Posterior vena cava (tissue), 2 donors: ENCODE results near the gene ATOH8. TPM values are rescaled to one million over a fixed set of nuclear protein-coding genes. Genes with fewer than 3 reads are reported as not detected.

Source experiments
- DNase-seq: peaks from one replicate; pipeline ENCODE4 v3.0.0-alpha.2; 2020; ENCODE audit warnings: low spot score
- intact Hi-C, 2 donors: fragments of 100-400 bp; cut with DNase I; formaldehyde crosslinking; loops; one replicate each; pipeline versions ENCODE4 v1.14.1 to v1.14.2; 2022 to 2023
- total RNA-seq, 2 donors: library from RNA; stranded (reverse); fragmentation: NEBNext Ultra II Directional; extraction: Animal tissue kit (Norgen Biotek cat#: 25700); gene quantifications; one replicate each; pipeline ENCODE4 v1.2.1, GENCODE V29; 2021
- donor health status: DM: yes; HTN: yes; CAD: no.
- donor health status: DM: yes; HTN: yes; CAD: no.

Gene ATOH8
- total RNA-seq, 2 donors from 2014 or later, result 16.6 to 17.5 TPM

DNA sequence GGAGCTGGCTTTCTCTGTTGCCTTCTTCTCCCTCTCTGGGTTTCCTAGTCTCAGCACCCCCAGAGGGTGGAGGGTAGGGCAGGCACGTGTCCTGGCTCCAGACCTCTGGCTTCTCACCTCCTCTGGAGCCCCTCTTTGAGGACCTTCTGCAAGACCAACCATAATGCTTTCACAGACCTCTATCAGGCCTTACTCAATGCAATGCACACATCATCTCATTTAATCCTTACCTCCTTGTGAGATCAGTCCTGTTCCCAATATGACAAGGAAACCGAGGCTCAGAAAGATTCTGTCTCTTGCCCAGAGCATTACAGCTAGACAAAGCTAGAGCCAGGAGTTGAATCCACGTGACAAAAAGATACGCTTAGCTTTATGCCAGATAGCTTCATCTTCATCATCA lies 8.2 kb downstream of the ATOH8 start:
- intact Hi-C loops, result no loop called here

DNA sequence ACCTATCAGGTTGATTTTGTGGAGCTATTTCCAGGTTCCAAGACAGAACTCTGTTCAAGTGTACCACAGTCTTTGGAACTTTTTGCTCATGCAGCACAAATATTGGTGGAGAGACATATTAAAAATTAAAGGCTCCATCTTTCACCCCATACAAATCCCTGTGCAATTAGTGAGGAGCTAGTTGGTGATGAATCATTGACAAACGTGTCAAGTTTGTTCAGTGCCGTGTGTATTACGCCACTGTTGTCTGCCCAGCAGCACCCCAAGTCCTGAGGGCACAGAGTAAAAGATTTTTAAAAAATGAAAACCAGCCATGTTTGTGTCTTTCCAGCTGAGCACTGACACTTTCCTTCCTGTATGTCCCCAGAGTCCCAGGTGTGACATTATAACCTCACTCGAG lies 9.3 kb downstream of the ATOH8 start:
- DNase-seq, result no peak
- intact Hi-C loops, result no loop called here

More for the DNA sequence above, 8.2 kb downstream of the ATOH8 start:
- DNase-seq, result no peak

DNA sequence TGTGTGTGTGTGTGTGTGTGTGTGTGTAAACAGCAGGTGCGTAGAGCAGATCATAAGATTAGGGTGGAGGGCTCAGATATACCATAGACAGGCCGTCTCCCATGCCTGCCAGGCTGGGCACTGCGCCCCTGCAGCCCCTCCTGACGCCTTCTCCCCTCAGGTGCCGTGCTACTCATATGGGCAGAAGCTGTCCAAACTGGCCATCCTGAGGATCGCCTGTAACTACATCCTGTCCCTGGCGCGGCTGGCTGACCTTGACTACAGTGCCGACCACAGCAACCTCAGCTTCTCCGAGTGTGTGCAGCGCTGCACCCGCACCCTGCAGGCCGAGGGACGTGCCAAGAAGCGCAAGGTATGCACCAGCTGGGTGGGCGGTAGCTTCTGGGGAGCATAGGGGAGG lies 10.0 kb downstream of the ATOH8 start:
- DNase-seq, result no peak
- intact Hi-C loops, result no loop called here

DNA sequence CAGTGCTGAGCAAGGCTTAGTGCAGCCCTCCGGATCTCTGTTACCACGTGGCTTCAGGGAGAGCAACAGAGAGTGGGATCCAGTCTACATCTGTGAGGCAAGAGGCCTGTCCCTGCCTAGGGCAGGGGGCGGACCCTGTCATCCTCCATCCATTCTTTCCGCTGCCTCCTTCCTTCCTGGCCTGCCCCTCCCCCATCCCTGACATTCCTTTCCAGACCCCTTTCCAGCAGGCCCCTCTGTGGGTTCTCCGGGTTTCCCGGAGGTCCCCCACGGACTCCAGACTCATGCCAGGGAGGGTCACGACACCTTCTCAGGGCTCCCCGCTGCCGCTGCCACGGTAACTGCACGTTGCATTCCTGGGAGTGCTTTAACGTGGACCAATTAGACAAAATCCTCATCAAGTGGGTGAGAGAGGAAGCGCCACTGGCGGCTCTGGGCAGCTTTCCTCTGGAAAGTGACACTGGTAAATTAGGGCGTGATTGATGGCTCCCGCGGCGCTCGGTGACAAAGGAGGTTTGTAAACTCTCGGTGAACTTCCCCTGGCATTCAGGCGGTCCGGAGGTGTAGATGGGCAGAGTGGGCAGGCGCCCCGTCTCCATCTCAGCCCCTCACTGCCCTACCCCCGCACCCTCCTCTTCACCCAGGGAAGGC lies 11.4 kb downstream of the ATOH8 start:
- no peak for DNase-seq
- intact Hi-C loops, result no loop called here

DNA sequence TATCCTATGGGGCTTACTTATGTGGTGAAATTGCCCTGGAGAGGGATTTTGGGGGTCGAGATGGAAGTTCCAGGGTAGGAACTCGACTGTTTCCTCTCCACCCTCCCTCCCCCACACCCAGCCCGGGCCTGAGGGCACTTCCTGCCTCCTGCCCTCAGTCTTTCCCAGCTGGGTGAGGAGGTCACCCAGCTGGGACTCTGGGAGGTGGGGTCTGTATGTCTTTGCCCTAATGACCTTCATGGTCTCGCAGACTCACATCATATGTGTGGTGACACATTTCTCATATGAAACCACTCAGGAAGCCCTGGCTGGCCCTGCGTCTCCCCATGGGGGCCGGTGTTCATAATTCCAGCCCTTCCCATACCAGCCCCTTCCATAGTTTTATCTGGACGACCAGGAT lies 12.4 kb downstream of the ATOH8 start:
- intact Hi-C loops, result no loop called here
- DNase-seq, result no peak

DNA sequence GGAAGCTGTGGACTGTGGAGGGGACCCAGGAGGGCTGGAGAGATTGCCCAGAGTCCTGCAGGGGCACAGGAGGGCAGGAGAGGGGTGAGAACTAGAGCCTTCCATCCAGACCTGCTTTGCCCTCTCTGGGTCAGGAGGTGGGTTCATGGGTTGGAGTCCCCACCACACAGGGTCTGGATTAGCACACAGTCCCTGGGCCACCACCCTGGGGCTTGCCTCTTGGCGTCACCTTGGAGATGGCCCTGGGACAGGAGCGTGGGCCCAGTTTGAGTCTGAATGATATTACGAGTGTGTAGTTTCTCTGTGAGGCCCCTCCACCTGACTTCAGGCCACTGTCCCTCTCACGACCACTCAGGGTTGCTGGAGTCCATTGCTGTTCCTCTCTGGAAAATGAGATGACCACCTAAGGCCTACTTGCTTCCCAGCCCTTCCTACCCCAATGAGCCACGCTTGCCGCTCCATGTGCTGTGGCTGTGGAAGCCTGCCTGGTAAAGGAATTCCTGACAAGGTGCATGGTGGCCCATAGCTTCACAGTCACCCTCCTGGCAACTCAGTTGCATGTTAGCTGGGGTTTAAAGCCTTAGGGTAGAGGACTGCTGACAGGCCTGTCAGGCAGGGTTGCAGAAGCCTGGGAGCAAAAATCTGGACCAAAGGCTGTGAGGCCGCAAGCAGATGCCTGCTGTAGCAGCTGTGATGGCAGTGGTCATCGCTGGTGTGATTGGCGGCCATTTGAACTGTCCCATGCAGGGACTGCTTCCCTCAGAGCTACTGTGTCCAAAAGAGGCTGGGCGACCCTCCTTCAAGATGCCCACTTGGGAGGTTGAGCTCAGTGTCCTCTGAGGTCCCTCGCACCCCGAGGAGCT lies 14.2 kb downstream of the ATOH8 start:
- intact Hi-C loops, result no loop called here
- DNase-seq, result no peak

DNA sequence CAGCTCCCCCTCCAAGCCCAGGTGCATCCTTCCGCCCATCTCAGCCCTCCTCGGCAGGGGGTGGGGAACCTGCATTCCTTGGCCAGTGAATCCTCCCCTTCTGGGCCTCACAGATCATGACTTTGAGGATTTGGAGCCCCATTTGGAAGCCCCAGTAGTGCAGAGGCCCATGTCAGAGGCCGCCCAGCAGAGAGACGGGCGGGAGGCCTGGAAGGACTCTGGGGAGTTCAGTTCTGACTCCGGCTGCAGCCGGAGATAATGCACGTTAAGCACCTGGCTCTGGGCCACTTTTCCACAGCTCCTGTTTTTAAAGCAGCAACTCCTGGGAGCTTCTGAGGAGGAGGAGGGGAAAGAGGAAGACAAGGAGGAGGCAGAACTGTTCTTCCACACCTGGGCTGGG lies 14.9 kb downstream of the ATOH8 start:
- intact Hi-C loops, result no loop called here
- DNase-seq, result no peak

DNA sequence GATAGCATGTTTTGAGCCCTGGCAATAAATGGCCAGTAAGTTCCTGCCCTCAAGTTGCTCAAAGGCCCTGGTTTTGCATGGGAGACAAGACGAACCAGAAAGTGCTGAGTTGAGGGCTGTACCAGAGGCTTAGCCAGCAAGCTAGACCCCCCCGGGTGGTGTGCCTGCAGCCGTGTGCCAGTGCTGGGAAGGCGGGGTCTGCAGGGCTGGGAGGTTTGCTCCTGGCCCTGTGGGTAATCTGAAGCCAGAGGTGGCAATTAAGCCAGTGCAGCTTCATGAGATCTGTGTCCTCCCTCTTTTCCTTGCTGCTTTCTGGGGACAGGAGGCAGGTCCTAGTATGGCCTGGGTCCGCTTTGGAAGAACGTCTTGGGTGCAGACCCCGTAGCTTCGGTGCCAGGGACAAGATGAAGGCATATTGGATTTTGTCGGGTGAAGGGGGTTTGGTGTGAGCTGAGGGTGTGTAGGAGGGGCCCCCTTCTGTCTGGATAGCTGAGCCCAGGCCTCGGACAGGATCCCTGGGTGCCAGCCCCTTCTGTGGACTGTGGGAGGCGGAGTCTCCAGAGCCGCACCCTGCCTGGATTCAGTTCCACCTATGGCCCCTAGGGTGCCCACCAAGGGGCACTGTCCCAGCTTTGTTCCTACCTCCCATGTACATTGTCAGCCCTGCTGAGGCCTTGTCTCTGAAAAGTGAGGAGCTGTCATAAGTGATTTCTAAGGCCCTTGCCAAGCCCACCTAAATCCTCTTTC lies 15.6 kb downstream of the ATOH8 start:
- intact Hi-C loops, result no loop called here
- DNase-seq, result no peak

DNA sequence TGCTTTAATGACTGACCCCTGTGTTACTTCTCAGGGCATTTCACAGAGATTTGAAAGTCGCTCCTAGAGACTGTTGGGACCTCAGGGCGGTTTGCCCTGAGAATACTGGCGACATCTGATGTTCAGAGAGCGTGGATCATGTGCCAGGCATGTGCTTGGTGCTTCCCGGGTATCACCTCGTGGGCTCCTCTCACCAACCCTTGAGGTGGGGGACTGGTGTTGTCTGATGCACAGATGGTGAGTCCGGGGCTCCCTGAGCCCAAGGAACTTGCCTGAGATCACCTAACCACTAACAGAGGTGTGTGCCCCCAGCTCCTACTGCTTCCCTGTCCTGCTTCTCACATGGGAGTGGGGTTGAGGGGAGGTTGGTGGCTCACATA lies 16.2 kb downstream of the ATOH8 start:
- intact Hi-C loops, result no loop called here
- DNase-seq, result no peak

DNA sequence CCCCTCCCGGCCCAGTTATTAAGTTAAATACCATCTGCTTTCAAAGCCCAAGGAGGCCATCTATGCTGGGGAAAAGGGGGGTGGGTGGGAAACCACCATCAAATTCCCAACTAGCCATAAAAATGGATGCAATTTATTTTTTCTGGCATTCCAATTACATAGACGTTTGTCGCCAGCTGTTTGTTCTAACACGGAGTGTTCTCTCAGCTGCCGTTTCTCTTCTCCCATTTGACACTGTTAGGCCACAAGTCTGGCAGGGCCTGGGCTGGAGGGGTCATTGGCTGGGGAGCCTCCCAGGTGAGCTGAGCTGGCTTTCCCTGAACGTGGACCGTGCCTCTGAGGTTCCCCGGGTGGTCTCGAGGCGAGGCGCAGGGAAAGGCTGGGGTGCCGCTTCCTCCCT lies 16.6 kb downstream of the ATOH8 start:
- no peak for DNase-seq
- intact Hi-C loops, result no loop called here

DNA sequence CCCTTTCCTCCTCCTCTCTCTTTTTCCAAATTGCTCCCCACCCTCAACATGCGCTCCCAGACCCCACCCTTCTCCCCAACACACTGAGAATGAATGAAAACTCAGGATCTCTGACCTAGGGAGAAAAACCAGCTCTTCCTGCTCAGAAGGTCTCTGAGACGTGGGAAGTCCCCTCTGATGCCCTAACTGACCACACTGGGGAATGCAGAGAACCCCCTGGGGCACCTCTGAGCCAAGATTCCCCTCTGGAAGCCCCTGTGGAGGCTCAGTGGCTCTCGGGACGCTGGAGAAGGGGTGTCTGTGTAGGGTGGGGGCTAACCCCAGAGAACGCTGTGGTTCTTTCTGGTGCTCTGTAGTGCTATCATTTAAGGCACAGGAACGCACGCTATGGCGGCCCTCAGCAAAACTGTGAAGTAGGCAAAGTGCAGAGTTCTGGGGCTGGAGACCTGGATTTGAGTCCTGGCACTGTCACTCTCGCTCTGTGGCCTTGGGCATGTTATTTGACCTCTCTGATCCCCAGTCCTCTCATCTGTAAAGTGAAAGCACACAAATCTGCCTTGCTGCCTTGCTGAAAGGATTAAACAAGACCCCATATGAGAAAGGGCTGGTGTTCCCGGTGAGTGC lies 17.1 kb downstream of the ATOH8 start:
- DNase-seq, result no peak
- intact Hi-C loops, result no loop called here

DNA sequence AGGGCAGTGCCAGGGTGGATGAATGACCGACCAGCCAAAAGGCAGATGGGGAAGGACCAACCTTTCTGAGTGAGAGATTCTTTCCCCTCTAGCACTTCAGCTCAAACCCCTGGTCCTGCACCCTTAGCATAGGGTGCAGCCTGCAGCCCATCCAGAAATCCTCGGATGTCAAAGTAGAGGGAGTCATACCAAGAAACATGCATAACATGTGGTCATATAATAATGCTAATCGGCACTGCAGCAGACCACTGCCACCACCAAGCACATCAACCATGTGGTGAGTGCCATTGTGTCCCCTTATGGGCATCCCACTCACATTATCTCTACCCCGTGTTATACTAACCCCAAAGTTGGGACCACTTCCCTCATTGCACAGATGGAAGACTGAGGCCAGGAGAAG lies 17.7 kb downstream of the ATOH8 start:
- intact Hi-C loops, result no loop called here
- no peak for DNase-seq

DNA sequence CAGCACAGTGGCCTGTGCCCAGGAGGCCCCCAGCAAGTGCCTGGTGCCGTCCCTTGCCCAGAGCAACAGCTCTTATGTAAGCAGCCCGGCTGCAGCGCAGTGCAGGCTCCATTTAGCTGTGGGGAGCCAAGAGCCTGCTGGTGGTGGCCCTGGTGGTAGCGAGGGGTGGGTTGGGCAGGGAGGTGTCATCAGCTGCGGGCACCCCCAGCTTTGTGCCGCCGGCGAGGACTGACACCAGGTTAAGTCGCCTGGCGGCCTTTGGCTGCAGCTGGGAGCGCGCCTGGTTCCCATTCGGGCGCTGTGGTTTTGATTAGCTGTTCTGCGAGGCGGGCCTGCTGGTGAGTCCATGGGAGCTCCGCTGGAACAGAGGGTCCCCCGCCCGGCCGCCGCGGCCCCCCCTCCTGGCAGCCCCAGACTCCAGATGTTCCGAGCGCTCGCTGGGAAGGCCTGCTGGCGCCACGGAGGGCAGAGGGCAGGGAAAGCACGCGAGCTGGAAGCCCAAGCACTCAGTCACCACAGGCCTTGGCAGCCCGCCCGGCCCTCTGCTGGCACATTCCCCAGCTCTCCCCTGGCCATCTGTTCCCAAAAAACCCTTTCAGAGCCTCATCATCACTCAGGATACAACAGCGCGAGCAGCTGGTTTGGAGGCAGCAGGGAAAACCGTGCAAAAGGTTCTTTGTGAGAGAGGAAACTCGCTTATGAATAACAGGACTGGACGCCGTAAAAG lies 18.4 kb downstream of the ATOH8 start:
- intact Hi-C loops, result no loop called here
- DNase-seq, result peak; percentile 99

DNA sequence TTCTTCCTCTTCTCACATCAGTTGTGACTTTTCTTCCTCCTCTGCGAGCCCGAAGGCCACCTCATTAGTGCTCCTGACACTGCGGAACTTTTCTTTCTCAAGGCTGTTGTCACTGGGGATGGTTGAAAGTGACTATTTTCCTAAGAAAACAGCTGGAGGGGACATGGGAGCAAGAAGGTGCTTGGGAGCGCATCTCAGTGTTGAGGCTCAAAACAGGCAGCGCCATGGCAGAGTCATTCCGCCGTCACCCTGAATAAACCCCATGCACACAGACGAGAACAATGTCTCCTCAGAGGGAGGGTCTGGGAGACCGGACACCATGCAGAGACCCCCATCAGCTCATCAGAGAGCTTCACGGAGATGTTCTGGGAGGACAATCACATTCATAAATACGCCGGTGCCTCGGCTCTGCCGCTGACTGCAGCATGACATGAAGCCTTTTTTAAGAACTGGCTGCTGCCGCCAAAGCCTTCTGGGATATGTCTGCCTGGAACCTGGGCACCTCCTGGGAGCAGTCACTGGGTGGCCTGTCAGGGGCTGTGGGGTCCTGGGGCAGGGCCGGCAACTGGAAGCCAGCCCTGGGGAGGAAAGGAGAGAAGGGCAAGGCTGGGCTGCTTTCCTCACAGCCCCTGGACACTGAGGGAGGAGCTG lies 19.2 kb downstream of the ATOH8 start:
- DNase-seq, result no peak
- intact Hi-C loops, result no loop called here

DNA sequence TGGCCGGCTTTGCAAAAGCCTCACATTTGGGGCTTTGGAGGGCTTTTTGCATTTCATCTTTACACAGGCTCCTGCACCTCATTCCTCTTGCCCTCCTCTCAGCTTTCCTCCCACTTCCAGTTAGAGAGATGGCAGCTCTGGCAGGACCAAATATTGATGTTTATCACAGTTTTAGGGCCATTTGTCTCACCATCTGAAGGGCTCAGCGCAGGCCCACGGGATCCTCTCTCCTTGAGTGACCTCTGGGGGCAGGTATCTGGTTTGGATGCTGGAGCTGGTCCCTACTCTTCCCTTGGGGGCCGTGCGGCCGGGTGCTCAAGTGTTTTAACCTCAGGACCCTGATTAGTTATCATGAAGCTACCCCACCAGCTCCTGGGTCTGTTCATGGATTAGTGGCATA lies 19.9 kb downstream of the ATOH8 start:
- intact Hi-C loops, result no loop called here

DNA sequence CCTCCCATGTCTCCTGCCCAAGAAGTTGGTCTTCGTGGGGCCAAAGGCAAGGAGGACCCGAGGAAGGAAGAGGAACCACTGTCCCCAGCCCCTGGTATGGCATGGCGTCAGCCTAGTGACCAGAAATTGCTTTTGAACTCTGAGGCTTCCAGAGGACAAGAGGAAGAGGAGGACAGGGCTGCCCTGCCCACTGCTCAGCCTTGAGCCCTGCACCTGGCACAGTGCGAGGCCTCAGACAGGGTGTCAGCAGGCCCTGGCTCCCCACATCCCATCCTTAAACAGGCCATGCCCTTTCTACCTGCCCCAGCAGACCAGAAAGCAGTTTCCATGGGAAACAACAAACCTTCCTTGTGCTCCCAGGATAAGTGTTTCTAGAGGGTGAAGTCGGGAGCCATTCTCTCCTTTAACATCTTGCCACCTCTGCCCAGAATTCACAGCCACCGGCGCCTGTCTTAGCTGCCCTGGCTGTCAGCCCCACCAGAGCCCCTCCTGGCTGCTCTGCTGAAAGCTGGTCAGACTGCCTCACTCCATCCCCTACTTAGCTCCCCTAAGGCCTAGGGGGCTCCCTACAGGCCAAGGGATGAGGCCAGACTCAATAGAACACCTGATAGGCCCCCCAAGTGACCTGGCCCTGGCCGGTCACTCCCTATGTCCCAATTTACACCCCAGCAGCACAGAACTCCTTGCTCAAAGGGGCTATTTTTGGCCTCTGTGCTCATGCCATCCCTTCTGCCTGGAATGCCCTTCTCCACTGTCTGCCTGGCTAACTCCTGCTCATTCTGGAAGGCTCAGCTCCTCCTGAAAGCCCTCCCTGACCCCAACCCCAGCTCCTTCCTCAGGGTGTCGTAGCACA lies 20.6 kb downstream of the ATOH8 start:
- DNase-seq, result no peak
- intact Hi-C loops, result no loop called here

More for the DNA sequence above, 19.9 kb downstream of the ATOH8 start:
- DNase-seq, result no peak

DNA sequence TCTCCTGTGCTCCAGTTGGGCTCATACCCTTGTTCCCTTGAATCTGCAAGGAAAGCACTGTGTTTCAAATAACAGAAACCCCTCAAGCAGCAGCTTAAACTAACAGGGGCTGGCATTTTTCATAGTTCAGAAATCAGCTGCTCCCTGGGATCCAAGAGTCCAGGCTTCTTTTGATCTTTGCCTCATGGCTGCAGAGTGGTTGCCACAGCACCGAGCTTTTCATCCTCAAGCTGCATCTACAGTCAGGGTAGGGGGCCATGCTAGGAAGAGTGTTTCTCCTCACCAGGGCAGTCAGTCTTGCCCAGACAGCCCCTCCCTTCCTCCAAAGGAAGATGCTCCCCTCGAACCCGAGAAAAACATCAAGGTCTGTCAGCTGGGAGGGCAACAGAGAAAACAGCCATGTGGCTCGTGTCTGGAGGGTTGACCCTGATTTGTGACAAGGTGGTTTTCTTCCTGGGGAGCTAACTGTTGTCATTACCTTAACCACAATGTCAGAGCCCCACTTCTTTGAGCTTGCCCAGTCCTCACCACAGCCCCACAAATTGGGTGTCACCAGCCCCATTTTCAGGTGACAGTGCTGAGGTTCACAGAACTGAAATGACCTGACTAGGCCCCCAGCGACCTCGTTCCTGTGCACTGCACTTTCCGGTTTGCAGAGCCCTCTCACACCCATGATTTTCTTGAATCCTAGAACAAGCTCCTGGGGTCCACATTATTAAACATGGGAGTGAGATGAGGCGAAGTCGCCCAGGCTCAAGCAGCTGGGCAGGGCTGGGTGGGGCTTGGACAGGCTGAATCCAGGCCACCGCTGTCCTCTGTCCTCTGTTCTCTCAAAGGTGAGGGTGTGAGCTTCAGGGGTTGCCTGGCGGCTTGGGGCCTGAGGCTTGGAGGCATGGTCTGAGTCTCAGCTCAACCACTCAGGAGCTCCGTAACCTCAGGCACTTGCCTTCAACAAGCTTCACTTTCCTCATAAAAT lies 21.9 kb downstream of the ATOH8 start:
- no peak for DNase-seq
- intact Hi-C loops, result no loop called here
